Breast epithelium (tissue), 4 donors: Measurements from ENCODE around the gene HS3ST3A1. TPM values are rescaled to one million over a fixed set of nuclear protein-coding genes. Genes with fewer than 3 reads are reported as not detected.

Experiments used
- DNase-seq, 2 donors: peaks; one replicate each; pipeline ENCODE4 v3.0.0-alpha.2; 2019; ENCODE audit warnings: low spot score in 2 of 2
- H3K27ac ChIP-seq, 2 donors: fragments of 200-600 bp; sonication (generic) in 1 of 2; one replicate each; pipeline ENCODE4 v1.5.1; 2016 to 2019; ENCODE audit warnings: mild to moderate bottlenecking in 1 of 2
- H3K27me3 ChIP-seq, 2 donors: fragments of 200-600 bp; sonication (generic) in 1 of 2; one replicate each; pipeline versions ENCODE4 v1.5.1 to v1.6.0; 2017 to 2019; ENCODE audit warnings: control low read depth in 1 of 2, mild to moderate bottlenecking in 1 of 2
- H3K36me3 ChIP-seq: fragments of 200-600 bp; one replicate; pipeline ENCODE4 v1.5.1; 2019
- H3K4me1 ChIP-seq, 2 donors: fragments of 200-600 bp; sonication (generic); one replicate each; pipeline ENCODE4 v1.5.1; 2016 to 2019; ENCODE audit warnings: control low read depth in 1 of 2
- H3K4me3 ChIP-seq, 3 donors: fragments of 200-600 bp; sonication (generic); 1 replicate in 2 of 3; 2 replicates in 1 of 3; pipeline ENCODE4 v1.5.1; 2016 to 2019; ENCODE audit warnings: mild to moderate bottlenecking in 3 of 3, moderate library complexity in 2 of 3
- H3K9me3 ChIP-seq, 2 donors: fragments of 200-600 bp; sonication (generic) in 1 of 2; one replicate each; pipeline ENCODE4 v1.5.1; 2016 to 2019; ENCODE audit warnings: control low read depth in 1 of 2
- CTCF ChIP-seq, 3 donors: fragments of 450-650 bp; IDR thresholded peaks; one replicate each; pipeline ENCODE4 v1.5.1; 2016 to 2017; ENCODE audit warnings: antibody characterized with exemption in 3 of 3, mild to moderate bottlenecking in 3 of 3, moderate library complexity in 3 of 3
- POLR2A ChIP-seq: fragments of 450-650 bp; IDR thresholded peaks from one replicate; pipeline ENCODE4 v1.6.1; 2016; ENCODE audit warnings: antibody characterized with exemption, mild to moderate bottlenecking, moderate library complexity
- POLR2AphosphoS5 ChIP-seq, 3 donors: sonication (generic); formaldehyde crosslinking; IDR thresholded peaks; one replicate each; pipeline ENCODE4 v1.6.1; 2017; ENCODE audit warnings: antibody characterized with exemption in 3 of 3
- intact Hi-C: fragments of 100-400 bp; cut with DNase I; formaldehyde crosslinking; loops from one replicate; pipeline ENCODE4 v1.15.1; 2023; ENCODE audit warnings: low total_unique reads
- total RNA-seq, 3 donors: library from RNA; depleted of rRNA; stranded (reverse); fragments of >200 nt; gene quantifications; one replicate each; pipeline ENCODE4 v1.1.0, GENCODE V29; 2016

The HS3ST3A1 gene
- total RNA-seq, 3 donors from 2014 or later: 0.66 to 1.4 (median 1.0) TPM

GRCh38 chr17:13509527-13509926, 92.2 kb downstream of the HS3ST3A1 start:
- Histone ChIP-seq H3K4me3 (no peak overlapping the region), H3K27me3 (no peaks in the 10 kb centered on the region), H3K27ac (no peak overlapping the region), H3K9me3 (no peaks in the 10 kb centered on the region), H3K36me3 (no peaks in the 10 kb centered on the region), H3K4me1 (no peaks in the 10 kb centered on the region)
- no peak for TF ChIP-seq CTCF (IDR thresholded peaks at IDR 0.05)
- no peak for TF ChIP-seq POLR2A
- TF ChIP-seq POLR2AphosphoS5 (IDR thresholded peaks at IDR 0.05): no peak
- intact Hi-C loops: no loop called here
- no peak for DNase-seq

- Histone ChIP-seq H3K27me3 (no peaks in the 10 kb centered on the region), H3K36me3 (no peaks in the 10 kb centered on the region), H3K27ac (no peak overlapping the region), H3K4me1 (no peaks in the 10 kb centered on the region), H3K9me3 (no peaks in the 10 kb centered on the region), H3K4me3 (no peak overlapping the region)
- TF ChIP-seq CTCF (IDR thresholded peaks at IDR 0.05) (no peak), POLR2A (no peak), POLR2AphosphoS5 (IDR thresholded peaks at IDR 0.05) (no peak)
- intact Hi-C loops: no loop called here
- no peak for DNase-seq
These were observed 92.8 kb downstream of the HS3ST3A1 start for GRCh38 chr17:13508896-13509295.

- no peak overlapping the region for H3K4me3 ChIP-seq
- no peak overlapping the region for H3K27ac ChIP-seq
- TF ChIP-seq POLR2AphosphoS5 (IDR thresholded peaks at IDR 0.05) (no peak), POLR2A (no peak), CTCF (IDR thresholded peaks at IDR 0.05) (no peak)
- DNase-seq: no peak
- intact Hi-C loops: loop anchor here (2.0 kb wide), 1 partner anchor 43 kb away; no protein-coding TSS in a partner anchor
- H3K9me3 ChIP-seq: no peaks in the 10 kb centered on the region
- H3K27me3 ChIP-seq: no peaks in the 10 kb centered on the region
- H3K36me3 ChIP-seq: no peaks in the 10 kb centered on the region
- H3K4me1 ChIP-seq: no peaks in the 10 kb centered on the region
These were observed 98.2 kb downstream of the HS3ST3A1 start for GRCh38 chr17:13503526-13503925.

GRCh38 chr17:13502263-13502662, 99.5 kb downstream of the HS3ST3A1 start:
- H3K4me3 ChIP-seq: no peak overlapping the region
- no peak for DNase-seq
- TF ChIP-seq POLR2AphosphoS5 (IDR thresholded peaks at IDR 0.05): no peak
- TF ChIP-seq CTCF (IDR thresholded peaks at IDR 0.05): no peak
- TF ChIP-seq POLR2A: no peak
- intact Hi-C loops: loop anchor here (2.0 kb wide), 1 partner anchor 45 kb away; no protein-coding TSS in a partner anchor
- H3K9me3 ChIP-seq: no peaks in the 10 kb centered on the region
- H3K4me1 ChIP-seq: no peaks in the 10 kb centered on the region
- H3K27ac ChIP-seq: no peak overlapping the region
- H3K27me3 ChIP-seq: no peaks in the 10 kb centered on the region
- no peaks in the 10 kb centered on the region for H3K36me3 ChIP-seq

GRCh38 chr17:13500947-13501346, 100.8 kb downstream of the HS3ST3A1 start:
- no peak overlapping the region for H3K27ac ChIP-seq
- H3K36me3 ChIP-seq: no peaks in the 10 kb centered on the region
- H3K4me1 ChIP-seq: no peaks in the 10 kb centered on the region
- H3K27me3 ChIP-seq: no peaks in the 10 kb centered on the region
- intact Hi-C loops: no loop called here
- no peak for DNase-seq
- no peak overlapping the region for H3K4me3 ChIP-seq
- H3K9me3 ChIP-seq: no peaks in the 10 kb centered on the region
- TF ChIP-seq POLR2AphosphoS5 (IDR thresholded peaks at IDR 0.05) (no peak), POLR2A (no peak), CTCF (IDR thresholded peaks at IDR 0.05) (no peak)
